Stimulated activated CD8-positive, alpha-beta memory T cell treated with anti-CD3 and anti-CD28 coated beads, Interleukin-4, amount 100 ng/mL, for 4 hours (primary cell): Measurements from ENCODE around the gene SGF29.
A peak's percentile ranks its signal among the peaks of the same experiment; 100 is the strongest.
"Not testable (repeated sequence)": the region's sequence is repeated elsewhere in the genome, so short reads cannot be mapped to it uniquely, and the experiment has no call there.

Experiments
- DNase-seq, 2 donors: peaks; one replicate each; pipeline ENCODE4 v3.0.0-alpha.2; 2020; ENCODE audit warnings: low read depth in 2 of 2, low spot score in 1 of 2

The SGF29 gene

DNA sequence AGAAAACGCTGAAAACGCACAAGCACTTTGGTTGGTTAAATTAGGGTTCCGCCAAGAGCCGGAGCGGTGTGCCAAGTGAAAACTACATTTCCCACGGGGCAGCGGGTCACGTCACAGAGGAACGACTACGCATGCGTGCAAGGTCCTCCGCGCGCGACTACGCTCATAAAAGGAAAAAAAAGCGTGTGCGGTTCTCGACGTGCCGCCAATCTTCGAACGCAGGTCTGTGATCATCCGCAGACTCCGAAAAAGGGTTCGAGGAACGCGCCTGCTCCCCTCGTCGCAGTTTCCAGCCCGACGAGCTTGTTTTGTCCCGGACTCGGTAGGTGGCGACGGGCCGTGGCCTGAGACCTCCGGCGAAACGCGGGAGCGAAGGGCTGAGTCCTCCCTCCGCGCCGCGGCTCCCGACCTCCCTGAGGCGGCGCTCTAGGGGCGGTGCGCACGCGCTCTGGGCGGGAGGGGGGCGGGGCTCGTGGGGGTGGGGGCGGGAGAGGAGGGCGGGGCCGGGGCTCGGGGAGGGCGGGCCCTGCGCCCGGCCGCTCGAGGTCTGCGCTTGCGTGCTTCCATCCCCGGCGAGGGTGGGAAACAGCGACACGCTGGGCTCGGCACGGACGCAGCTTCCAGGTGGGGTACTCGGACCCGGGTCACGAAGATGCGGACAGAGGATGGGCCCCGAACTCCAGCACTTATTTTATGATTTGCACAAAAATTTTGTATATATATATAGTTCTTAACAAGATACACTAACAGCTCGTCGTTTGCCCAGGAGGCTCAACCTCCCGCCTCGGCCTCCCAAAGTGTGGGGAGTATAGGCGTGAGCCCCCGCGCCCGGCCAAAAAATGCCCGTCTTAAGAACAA lies at the start of gene SGF29:
SGF29 (plus strand) TSS at position 145 of the 858 bp plus-strand sequence. CDS start 27,150 bp downstream, outside the sequence.
- peak; percentile 87 to 92 for DNase-seq

DNA sequence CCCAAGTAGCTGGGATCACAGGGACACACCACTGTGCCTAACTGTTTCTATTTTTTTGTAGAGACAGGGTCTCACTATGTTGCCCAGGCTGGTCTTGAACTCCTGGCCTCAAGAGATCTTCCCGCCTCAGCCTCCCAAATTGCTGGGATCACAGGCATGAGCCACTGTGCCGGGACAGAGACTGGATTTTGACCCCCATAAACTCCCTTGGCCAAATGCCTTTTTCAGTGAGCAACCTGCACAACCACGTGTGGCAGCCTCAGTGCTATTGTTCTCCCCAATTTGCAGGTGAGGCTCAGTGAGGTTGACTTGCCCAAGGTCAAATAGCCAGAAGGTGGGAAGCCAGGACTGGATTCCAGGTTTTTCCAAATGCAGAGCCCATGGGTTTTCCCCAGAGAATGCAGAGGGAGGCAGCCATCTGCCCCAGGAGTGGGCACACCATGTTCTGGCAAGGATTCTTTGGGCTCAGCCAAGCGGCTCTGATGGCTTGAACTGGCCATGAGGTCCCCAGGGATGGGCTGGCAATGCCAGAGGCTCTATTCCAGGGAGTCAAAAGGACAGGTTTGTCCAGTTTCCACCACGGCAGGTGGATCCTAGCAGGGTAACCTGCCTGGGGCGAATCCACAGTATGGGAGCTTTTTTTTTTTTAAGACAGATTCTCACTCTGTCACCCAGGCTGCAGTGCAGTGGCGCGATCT lies 48.9 kb upstream of the SGF29 start:
- no peak for DNase-seq

DNA sequence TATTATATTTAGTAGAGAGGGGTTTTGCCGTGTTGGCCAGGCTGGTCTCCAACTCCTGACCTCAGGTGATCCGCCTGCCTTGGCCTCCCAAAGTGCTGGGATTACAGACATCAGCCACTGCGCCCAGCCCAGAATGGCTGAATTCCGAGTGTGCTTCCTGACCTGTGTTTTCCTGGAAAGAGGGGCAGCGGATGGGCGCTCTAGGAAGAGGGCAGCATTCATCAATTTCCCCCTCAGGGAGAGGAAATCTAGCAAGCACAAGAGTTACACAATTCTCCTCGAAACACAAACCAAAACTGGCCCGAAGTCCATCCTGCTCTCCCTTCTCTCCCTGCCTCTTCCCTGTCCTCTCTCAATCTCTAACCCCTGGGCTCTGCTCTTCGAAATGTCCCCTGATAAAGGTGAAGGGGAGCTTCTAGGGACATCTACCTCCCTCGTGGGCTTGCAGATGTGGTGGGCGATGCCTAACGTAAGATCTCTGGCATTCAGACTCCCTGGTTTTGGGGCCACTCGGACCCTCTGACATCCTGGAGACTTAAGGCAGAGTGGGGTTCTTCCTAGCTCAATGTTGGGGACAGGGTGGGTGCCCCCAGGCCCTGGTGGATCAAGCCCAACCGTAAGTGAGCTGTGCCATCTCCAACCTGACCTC lies 48.1 kb upstream of the SGF29 start:
- DNase-seq, result no peak

DNA sequence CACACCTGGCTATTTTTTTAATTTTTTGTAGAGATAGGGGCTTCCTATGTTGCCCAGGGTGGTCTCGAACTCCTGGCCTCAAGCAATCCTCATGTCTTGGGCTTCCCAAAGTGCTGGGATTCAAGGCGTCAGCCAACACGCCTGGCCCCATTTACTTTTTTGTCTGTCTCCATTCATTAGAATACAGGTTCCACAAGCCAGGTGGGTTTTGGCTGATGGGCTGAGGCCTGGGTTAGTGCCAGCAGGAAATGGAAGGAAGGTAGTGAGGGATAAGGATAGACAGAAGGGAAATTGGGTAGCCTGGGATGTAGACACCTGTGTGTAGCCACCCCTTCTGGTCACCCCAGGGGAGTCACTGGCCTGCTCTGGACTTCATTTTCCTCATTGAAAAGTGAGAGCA lies 42.7 kb upstream of the SGF29 start:
- no peak for DNase-seq

DNA sequence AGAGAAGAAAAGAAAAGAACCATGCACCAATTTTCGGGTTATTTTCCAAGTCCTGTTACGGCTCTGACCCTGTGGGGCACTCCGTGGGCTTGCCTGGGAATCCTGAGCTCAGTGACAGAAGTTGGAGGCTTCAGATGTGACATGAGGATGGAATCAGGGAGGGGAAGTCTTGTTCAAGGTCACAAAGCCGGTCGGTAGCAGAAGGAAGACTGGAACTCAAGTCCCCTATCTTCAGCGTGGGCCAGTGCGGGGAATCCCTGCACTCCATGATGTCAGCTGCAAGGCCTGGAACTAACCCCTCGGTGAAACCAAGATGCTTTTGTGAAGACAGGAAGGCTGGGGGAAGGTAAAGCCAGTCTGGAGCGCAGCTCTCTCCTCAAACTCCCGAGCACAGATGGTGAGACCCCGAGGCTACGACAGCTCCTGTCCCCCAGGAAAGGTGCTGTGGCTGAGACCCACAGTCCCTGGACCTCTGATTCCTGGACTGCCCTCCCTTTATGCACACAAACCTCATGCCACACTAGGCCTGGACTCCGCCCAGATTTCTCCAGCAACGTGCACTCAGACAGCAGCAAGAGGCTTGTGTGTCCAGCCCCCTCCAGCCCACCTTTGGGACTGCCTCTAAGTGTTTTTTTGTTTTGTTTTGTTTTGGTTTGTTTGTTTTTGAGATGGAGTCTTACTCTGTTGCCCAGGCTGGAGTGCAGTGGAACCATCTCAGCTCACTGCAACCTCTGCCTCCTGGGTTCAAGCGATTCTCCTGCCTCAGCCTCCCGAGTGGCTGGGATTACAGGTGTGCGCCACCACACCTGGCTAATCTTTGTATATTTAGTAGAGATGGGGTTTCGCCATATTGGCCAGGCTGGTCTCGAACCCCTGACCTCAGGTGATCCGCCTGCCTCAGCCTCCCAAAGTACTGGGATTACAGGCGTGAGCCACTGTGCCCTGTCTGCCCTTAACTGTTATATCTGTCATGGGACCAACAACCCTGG lies 41.6 kb upstream of the SGF29 start:
- DNase-seq, result no peak

DNA sequence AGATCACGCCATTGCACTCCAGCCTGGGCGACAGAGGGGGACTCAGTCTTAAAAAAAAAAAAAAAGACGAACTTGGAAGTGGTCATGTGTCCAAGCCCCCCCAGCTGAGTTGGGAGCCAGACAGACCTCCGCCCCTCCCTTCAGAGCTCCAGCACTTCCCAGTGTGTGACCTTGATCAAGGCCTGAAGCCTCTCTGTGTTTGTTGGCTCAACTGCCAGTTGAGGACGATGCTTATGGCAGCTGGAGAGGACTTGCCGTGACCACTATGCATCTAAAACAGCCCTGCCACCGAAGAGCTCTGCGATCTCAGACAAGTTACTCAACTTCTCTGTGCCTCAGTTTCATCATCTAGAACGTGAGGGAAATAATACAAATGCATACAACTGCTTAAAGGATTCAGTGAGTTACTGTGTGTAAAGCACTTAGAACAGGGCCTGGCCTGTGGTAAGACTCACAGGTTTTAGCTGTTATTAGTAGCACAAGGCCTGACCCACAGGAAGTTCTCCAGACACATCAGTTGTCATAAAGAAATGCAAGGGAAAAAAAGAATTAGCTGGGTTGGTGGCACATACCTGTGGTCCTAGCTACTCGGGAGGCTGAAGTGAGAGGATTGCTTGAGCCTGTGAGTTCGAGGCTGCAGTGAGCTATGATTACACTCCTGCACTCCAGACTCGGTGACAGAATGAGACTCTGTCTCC lies 40.1 kb upstream of the SGF29 start:
- DNase-seq, result no peak

DNA sequence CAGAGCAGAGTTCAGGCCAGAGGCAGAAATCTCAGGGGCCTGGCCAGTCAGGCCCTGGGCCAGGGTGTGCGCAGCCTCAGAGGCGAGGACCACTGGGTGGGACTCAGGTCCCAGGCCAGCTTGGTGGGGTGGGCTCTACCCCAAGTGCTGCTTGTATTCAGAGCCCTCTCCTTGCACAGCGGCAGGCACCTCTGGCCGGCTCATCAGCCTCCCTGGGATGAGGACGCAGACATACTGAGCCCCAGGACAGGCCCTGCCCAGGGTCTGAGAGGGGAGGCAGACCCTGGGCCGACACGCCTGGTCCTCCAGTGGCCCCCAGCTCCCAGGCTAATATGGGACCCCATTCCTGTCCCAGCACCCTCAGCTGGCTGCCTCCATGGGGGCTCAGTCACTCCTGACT lies 39.5 kb upstream of the SGF29 start:
- DNase-seq, result no peak

DNA sequence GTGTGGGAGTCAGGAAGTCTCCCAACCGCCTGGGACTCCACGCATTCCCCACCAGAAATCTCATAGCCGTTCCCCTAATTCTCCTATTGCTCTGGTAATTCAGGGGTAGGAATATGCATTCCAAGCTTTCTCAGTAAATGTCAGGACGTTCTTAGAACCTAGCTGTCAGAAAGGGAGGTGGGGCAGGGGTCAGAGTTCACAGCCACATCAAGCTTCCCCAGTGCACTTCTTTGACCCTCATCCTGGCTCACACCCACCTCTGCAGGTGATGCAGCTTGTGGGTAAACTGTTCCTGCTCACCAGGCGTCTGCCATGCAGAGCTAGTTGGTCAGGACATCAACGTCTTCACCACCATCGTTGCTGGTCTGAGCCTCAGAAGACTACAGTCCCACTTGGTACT lies 33.0 kb upstream of the SGF29 start:
- DNase-seq, result no peak

DNA sequence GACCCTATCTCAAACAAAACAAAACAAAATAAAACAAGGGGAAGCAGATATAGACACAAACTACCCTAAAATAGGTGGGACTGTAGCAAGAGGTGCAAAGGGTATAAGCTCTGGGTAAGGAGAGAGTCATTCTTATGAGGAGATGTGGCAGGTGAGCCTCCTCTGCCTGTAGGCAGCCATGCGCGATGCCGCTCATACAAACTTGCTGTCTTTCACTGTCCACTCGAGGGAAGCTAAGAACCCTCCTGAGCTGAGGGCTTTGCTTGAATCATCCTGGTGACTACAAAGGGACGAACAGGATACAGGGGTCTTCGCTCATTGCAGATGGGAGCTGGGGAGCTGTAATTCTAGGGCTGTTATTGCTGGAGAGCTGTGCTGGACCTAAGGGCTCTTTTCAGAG lies 32.3 kb upstream of the SGF29 start:
- DNase-seq, result no peak

DNA sequence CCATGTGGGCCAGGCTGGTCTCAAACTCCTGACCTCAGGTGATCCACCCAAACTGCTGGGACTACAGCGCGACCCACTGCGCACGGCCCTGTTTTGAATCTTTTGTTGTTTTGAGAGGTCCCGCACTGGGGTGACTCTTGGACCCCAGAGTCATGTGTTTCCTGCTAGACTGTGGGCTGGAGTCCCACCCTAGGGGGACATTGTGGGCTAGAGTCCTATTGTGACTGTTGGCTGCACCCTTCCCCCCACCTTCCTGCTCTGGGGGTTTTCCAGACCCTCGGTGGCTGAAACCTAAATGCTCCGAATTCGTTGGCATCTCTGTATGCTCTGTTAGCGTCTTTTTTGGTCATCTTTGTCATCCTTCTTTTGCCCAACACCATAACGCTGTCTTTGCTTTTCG lies 30.9 kb upstream of the SGF29 start:
- no peak for DNase-seq

DNA sequence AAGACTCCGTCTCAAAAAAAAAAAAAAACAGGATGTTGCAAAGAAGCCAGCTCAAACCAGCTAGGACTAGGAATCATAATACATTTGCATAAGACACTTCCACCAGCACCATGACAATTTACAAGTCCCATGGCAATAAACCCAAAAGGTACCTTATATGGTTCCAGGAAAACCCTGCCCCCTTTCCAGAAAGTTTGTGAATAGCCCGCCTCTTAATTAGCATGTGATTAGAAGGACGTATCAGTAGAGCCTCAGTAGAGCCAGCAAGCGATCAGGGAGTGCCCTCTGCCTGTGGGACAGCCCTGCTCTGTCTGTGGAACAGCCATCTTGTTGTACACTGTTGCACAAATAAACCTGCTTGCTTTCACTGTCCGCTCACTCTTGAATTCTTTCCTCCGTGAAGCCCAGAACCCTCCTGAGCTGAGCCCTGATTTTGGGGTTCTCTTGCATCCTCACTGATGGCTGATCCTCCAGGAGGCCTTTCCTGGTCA lies 29.0 kb upstream of the SGF29 start:
- DNase-seq, result no peak

DNA sequence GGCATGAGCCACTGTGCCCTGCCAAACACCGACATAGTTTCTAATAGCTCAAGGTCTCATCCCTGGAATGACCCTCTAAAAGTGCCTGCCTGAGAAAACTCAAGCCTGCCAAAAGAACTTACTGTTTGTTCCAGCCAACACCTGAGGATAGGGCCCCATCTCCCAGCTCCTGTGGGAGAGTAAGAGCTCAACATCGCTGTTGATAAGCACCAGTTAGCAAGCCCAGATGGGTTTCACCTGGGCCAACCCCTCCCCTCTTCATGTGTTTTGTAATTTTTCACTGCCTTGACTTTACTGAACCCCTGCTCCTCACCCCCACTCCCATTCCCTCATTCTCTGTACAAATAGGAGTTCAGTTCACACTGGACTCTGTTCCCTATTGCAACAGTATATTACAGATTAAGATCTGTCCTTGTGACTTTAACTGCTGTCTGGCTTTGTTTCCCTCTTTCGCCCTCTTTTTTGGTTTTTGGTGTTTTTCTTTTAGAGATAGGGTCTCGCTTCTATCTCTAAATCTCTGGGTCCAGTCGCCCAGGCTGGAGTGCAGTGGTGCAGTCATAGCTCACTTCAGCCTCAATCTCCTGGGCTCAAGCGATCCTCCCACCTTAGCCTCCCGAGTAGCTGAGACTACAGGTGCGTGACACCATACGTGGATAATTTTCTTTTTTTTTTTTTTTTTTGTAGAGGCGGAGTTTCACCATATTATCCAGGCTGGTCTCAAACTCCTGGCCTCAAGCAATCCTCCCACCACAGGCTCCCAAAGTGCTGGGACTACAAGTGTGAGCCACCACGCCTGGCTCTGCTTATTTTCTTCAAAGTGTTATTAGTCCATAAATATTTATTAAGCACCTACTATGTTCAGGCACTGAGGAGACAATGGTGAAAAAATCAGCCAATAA lies 27.3 kb upstream of the SGF29 start:
- no peak for DNase-seq

DNA sequence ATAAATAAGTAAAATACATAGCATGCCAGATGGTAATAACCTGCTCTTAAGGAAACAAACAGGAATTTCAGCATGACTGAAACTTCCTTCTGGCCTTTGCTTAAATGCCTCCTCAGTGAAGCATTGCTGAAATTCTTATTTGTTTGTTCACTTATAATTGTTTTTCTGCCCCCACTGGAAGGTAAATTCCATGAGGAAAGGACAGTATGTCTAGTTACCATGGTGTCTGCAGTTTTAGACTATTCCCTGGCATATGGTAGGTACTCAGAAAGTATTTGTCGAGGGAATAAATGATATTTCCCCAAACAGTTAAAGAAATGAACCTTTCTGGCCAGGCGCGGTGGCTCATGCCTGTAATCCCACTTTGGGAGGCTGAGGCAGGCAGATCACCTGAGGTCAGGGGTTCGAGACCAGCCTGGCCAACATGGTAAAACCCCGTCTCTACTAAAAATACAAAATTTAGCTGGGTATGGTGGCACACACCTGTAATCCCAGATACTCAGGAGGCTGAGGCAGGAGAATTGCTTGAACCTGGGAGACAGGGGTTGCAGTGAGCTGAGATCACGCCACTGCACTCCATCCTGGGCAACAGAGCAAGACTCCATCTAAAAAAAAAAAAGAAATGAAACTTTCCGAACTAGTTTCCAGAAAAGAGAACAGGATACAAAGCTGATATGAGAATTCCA lies 26.5 kb upstream of the SGF29 start:
- DNase-seq, result not testable (repeated sequence)

DNA sequence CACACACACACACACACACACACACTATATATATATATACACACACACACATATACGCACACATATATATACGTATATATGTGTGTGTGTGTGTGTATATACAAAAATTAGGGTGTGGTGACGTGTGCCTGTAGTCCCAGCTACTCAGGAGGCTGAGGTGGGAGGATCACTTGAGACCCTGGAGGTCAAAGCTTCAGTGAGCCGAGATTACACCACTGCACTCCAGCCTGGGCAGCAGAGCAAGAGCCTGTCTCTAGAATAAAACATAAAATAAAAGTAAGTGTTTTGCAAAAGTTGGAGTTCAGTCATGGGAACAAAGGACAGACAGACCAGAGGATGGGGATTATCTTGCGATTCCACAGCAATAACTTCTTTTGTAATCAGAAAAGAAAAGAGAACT lies 25.7 kb upstream of the SGF29 start:
- DNase-seq, result no peak

DNA sequence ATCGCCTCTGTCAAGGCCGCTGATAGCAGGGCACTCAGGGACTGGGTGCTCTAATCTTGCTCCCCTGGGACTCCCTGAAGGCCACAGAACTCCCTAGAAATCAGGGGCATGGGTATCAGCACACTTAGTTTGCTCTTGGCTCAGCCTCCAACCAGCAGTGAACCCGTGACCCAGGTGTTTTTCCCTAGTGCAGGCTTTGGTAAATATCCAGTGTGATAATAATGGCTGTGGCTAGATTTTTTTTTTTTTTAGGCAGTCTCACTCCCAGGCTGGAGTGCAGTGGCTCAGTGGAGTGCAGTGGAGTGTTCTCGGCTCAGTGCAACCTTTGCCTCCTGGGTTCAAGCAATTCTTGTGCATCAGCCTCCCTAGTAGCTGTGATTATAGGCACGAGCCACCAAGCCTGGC lies 25.3 kb upstream of the SGF29 start:
- no peak for DNase-seq

DNA sequence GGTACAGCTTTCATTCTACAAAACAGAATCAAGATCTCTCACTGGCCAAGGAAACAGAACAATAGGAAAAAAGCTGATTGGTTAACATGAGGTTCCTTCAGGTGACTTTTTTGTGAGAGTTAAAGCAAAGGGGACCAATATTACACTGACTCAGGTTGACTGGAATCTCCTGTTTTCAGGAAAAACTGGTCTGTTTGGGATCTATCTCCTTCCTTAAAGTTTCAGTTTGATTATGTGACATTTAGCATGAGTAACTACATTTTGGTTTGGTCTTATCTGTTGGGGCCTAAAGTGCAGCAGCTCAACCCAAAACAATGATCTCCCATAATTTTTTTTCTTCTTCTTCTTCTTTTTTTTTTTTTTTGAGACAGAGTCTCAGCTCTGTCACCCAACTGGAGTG lies 24.6 kb upstream of the SGF29 start:
- no peak for DNase-seq

DNA sequence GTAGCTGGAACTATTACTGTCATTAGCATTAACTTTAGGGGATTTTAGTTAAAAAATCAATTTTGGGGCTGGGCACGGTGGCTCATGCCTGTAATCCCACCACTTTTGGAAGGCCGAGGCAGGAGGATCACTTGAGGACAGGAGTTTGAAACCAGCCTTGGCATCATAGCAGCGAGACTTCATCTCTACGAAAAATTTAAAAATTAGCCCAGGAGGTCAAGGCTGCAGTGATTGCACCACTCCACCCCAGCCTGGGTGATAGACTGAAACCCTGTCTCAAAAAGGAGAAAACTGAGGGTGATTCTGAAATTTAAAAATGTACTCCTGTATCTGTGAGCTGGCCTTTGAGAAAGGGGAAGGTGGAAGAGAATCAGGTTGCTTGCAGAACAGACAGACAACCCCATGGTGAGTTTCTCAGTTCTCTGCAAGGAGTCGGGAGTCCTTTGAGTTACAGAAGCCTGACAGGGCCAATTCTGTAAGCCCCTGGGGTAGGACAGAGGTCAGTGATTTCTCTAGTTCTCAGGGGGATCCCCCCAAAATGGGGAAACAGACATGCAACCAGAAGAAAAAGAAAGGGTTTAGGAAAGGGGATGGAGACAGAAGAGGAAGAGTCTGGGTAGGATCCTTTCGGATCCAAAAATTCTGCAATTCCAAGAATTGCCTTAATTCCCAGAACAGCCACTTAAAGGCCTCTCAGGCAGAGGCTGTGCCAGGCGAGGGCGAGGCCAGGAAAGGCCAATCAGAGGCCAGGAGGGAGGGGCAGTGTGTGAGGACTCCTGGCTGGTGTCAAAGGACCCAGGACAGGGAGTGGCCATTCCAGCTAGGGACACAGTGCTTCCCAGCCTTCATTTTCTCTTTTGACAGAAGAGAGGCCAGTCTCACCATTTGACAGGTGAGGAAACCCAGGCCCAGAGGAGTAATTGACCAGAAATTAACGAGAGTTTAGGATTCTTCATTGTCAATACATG lies 21.7 kb upstream of the SGF29 start:
- no peak for DNase-seq
